NK-92 (cell line): ENCODE data around the gene ABO.
"Not testable (repeated sequence)": the region's sequence is repeated elsewhere in the genome, so short reads cannot be mapped to it uniquely, and the experiment has no call there.

Experiments used
- DNase-seq: peaks from one replicate; lab custom pipeline; 2025; ENCODE audit not compliant: unreplicated experiment; lab: John Stamatoyannopoulos, UW

Gene ABO

GRCh38 chr9:133275105-133276000, at the start of gene ABO:
Gene ABO, minus strand, starts transcription at chr9:133275201.
- DNase-seq: no peak

- DNase-seq: no peak
Measured at GRCh38 chr9:133323991-133324703, 49.1 kb upstream of the ABO start.

- no peak for DNase-seq
Measured at GRCh38 chr9:133323211-133323610, 48.2 kb upstream of the ABO start.

GRCh38 chr9:133322701-133323100, 47.7 kb upstream of the ABO start:
- no peak for DNase-seq

- no peak for DNase-seq
Measured at GRCh38 chr9:133321411-133321935, 46.5 kb upstream of the ABO start.

GRCh38 chr9:133320421-133320881, 45.5 kb upstream of the ABO start:
- DNase-seq: no peak

GRCh38 chr9:133317551-133317950, 42.5 kb upstream of the ABO start:
- not testable (repeated sequence) for DNase-seq

- DNase-seq: no peak
Measured at GRCh38 chr9:133315997-133316396, 41.0 kb upstream of the ABO start.

- DNase-seq: no peak
Measured at GRCh38 chr9:133309608-133310007, 34.6 kb upstream of the ABO start.

- DNase-seq: no peak
Measured at GRCh38 chr9:133307301-133307700, 32.3 kb upstream of the ABO start.

GRCh38 chr9:133306242-133307204, 31.5 kb upstream of the ABO start:
- no peak for DNase-seq

- DNase-seq: no peak
Measured at GRCh38 chr9:133305731-133306130, 30.7 kb upstream of the ABO start.

- DNase-seq: no peak
Measured at GRCh38 chr9:133304477-133305377, 29.7 kb upstream of the ABO start.

- DNase-seq: no peak
Measured at GRCh38 chr9:133304158-133304470, 29.1 kb upstream of the ABO start.

GRCh38 chr9:133303266-133304157, 28.5 kb upstream of the ABO start:
- DNase-seq: no peak

- DNase-seq: no peak
Measured at GRCh38 chr9:133301253-133302230, 26.5 kb upstream of the ABO start.

- not testable (repeated sequence) for DNase-seq
Measured at GRCh38 chr9:133299996-133300395, 25.0 kb upstream of the ABO start.

- DNase-seq: no peak
Measured at GRCh38 chr9:133294257-133294656, 19.3 kb upstream of the ABO start.
